Measurements from ENCODE around the gene TRIP6.

DNA sequence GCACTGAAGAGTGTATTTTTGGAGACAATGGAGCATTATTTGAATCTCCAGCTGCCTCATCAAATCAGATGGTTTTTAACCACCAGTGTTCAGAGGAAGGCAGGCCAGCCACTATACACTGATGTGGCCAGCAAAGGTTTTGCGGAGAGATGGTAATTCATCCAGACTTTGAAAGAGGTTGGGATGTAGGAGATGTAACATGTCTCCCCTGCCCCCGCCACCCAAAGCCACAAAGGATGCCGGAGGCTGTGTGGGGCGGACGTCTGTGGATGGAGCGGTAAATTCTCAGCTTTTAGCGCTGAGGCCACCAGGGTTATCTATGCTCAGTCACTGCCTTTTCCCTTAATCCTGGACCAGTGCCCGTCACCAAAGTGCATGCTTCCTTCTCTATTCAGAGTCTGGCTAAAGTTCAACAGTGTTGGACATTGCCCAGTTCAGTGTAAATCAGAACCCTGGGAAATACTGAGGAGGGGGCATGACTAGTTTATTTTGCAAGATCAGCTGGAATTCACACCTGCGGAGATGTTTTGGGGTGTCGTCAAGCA, 3.7 kb upstream of the TRIP6 start:
- TF ChIP-seq, protein P1, sequence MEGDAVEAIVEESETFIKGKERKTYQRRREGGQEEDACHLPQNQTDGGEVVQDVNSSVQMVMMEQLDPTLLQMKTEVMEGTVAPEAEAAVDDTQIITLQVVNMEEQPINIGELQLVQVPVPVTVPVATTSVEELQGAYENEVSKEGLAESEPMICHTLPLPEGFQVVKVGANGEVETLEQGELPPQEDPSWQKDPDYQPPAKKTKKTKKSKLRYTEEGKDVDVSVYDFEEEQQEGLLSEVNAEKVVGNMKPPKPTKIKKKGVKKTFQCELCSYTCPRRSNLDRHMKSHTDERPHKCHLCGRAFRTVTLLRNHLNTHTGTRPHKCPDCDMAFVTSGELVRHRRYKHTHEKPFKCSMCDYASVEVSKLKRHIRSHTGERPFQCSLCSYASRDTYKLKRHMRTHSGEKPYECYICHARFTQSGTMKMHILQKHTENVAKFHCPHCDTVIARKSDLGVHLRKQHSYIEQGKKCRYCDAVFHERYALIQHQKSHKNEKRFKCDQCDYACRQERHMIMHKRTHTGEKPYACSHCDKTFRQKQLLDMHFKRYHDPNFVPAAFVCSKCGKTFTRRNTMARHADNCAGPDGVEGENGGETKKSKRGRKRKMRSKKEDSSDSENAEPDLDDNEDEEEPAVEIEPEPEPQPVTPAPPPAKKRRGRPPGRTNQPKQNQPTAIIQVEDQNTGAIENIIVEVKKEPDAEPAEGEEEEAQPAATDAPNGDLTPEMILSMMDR (conservative IDR thresholded peaks at IDR 0.05; ENCODE audit: low read depth, low read length): no peak
- no peak for TF ChIP-seq EZH2 (IDR thresholded peaks at IDR 0.05; ENCODE audit: borderline replicate concordance, low read depth, low read length, poor library complexity, severe bottlenecking)
